ENCODE data around the gene PANK3. TPM values are rescaled to one million over a fixed set of nuclear protein-coding genes. Genes with fewer than 3 reads are reported as not detected.
"Not testable (repeated sequence)": the region's sequence is repeated elsewhere in the genome, so short reads cannot be mapped to it uniquely, and the experiment has no call there.

PANK3 gene
- total RNA-seq, 6 experiments from 2014 or later = 29.3 to 44.7 (median 33.3) TPM

DNA sequence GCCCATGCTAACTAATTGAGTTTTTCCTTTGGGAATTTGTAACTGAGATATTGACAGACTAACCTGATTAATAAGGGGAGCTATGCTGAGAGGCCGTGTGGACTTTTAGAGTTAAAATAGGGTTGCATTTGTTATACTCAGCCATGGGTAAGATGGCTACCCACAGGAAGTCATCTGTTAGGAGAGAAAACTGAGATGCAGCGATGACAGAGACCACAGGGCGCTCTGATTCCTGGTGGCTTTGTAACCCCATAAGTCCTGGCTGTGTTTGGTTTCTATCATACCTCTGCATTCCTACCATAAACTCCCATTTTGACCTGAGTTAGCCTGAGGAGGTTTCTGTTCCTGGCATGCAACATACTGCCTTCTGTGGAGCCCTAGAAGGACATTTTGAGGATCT, 19.5 kb upstream of the PANK3 start:
- no peak overlapping the region for H3K27ac Mint-ChIP-seq
- H3K4me3 Mint-ChIP-seq = no peak overlapping the region
- H3K36me3 Mint-ChIP-seq (ENCODE audit: low read depth) = no peaks in the 10 kb centered on the region
- TF ChIP-seq, protein P1, sequence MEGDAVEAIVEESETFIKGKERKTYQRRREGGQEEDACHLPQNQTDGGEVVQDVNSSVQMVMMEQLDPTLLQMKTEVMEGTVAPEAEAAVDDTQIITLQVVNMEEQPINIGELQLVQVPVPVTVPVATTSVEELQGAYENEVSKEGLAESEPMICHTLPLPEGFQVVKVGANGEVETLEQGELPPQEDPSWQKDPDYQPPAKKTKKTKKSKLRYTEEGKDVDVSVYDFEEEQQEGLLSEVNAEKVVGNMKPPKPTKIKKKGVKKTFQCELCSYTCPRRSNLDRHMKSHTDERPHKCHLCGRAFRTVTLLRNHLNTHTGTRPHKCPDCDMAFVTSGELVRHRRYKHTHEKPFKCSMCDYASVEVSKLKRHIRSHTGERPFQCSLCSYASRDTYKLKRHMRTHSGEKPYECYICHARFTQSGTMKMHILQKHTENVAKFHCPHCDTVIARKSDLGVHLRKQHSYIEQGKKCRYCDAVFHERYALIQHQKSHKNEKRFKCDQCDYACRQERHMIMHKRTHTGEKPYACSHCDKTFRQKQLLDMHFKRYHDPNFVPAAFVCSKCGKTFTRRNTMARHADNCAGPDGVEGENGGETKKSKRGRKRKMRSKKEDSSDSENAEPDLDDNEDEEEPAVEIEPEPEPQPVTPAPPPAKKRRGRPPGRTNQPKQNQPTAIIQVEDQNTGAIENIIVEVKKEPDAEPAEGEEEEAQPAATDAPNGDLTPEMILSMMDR (IDR thresholded peaks at IDR 0.05) = no peak
- no peak for DNase-seq
- H3K27me3 Mint-ChIP-seq (ENCODE audit: insufficient read depth) = peaks cover 13% of the 10 kb centered on the region
- peaks cover 2% of the 10 kb centered on the region; the same call in 1 of the 2 replicates for H3K4me1 Mint-ChIP-seq (ENCODE audit: low read depth)
- no peaks in the 10 kb centered on the region for H3K9me3 Mint-ChIP-seq

DNA sequence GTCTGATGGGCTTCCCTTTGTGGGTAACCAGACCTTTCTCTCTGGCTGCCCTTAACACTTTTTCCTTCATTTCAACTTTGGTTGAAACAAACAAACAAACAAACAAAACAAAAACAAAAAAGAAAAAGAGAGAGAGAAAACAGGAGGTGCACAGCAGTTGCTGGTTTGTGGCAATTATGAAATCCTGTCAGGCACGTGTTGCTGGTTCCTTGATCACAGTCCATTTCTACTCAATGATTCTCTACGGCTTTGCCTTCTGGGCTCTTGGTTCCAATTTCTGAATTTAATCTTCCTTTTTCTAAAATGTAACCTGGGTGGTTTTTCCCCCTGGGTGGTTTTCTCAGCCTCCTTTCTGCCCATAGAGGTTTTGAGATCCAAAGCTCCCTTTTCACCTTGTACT, 17.8 kb upstream of the PANK3 start:
- Mint-ChIP-seq H3K27me3 (ENCODE audit: insufficient read depth) (peaks cover 13% of the 10 kb centered on the region), H3K27ac (no peak overlapping the region), H3K4me1 (ENCODE audit: low read depth) (no peaks in the 10 kb centered on the region), H3K9me3 (no peaks in the 10 kb centered on the region), H3K36me3 (ENCODE audit: low read depth) (no peaks in the 10 kb centered on the region), H3K4me3 (no peak overlapping the region)
- DNase-seq = no peak
- TF ChIP-seq, protein P1 (IDR thresholded peaks at IDR 0.05) = no peak

DNA sequence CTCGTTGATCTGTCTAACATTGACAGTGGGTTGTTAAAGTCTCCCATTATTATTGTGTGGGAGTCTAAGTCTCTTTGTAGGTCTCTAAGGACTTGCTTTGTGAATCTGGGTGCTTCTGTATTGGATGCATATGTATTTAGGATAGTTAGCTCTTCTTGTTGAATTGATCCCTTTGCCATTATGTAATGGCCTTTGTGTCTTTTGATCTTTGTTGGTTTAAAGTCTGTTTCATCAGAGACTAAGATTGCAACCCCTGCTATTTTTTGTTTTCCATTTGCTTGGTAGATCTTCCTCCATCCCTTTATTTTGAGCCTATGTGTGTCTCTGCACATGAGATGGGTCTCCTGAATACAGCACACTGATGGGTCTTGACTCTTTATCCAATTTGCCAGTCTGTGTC, 17.0 kb upstream of the PANK3 start:
- not testable (repeated sequence) for H3K4me3 Mint-ChIP-seq; H3K9me3 Mint-ChIP-seq; DNase-seq; H3K4me1 Mint-ChIP-seq (ENCODE audit: low read depth); H3K27ac Mint-ChIP-seq; H3K36me3 Mint-ChIP-seq (ENCODE audit: low read depth)
- peaks cover 13% of the 10 kb centered on the region for H3K27me3 Mint-ChIP-seq (ENCODE audit: insufficient read depth)

DNA sequence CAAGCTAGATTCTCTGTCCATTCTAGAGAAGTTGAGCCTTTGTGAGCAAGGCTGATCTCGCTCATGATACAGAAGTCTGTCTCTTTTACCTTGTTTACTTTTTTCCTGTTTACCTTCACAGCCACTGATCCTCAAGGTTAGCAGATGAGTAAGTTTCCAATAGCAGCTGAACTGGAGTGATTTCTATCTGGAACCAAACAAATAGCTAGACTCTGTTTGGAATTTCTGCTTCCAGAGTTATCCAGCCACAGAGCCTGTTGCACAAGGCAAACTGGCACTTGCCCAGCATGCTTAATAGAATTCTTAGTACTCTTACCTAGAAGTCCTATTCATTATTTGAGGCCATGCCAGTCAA, 12.8 kb upstream of the PANK3 start:
- Mint-ChIP-seq H3K9me3 (no peaks in the 10 kb centered on the region), H3K36me3 (ENCODE audit: low read depth) (no peaks in the 10 kb centered on the region), H3K4me1 (ENCODE audit: low read depth) (no peaks in the 10 kb centered on the region), H3K27ac (no peak overlapping the region), H3K4me3 (no peak overlapping the region), H3K27me3 (ENCODE audit: insufficient read depth) (peaks cover 19% of the 10 kb centered on the region)
- TF ChIP-seq, protein P1 (IDR thresholded peaks at IDR 0.05) = no peak
- peak; percentile 15 for DNase-seq

DNA sequence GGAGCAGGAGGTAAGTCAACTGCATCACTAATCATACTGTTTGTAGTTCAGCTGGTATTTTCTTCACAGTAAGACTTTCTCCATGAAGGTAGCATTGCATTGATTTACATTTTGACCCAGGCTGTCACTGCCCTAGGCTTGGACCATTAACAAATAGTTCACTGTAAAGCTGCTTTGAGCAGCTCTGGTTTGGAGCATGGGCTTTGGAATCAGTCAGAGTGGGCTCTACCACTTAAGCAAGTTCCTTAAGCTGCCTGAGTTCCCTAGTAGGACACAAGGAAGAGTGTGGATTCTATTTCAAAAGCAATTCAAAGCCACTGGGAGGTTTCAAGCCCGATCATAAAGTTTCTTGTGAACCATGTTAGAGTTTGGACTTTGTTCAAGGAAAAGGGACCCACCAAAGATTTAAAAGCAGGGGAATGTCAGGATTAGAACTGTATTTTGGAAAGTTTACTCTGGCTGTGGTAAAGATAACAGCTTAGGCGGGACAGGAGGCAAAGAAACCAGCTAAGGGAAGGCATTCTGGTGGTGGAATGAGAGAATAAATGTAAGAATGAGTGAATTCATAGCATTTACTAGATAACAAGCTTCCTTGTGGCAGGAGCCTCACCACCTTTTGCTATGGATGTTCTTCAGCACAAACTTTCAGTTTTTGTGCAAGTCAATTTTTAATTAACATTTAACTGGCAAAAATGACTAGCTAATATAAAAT, 12.3 kb upstream of the PANK3 start:
- TF ChIP-seq, protein P1 (IDR thresholded peaks at IDR 0.05) = no peak
- Mint-ChIP-seq H3K9me3 (no peaks in the 10 kb centered on the region), H3K4me1 (ENCODE audit: low read depth) (no peaks in the 10 kb centered on the region), H3K27me3 (ENCODE audit: insufficient read depth) (peaks cover 16% of the 10 kb centered on the region), H3K4me3 (no peak overlapping the region), H3K27ac (no peak overlapping the region), H3K36me3 (ENCODE audit: low read depth) (no peaks in the 10 kb centered on the region)
- DNase-seq = no peak

DNA sequence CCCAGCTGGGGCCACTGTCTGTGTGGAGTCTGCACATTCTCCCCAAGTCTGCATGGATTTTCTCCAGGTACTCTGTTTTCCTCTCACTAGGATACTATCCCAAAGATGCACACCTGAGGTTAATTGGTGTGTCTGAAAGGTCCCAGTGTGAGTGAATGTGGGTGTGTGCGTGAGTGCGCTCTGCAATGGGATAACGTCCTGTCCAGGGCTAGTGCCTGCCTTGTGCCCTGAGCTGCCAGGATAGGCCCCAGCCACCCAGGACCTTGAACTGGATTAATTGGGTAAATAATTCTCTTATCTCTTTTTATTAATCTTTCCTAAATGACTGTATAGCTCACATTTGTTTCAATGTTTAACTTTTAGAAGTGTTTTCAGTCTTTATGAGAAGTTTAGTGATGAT, 11.5 kb upstream of the PANK3 start:
- TF ChIP-seq, protein P1 (IDR thresholded peaks at IDR 0.05) = no peak
- no peaks in the 10 kb centered on the region for H3K9me3 Mint-ChIP-seq
- H3K36me3 Mint-ChIP-seq (ENCODE audit: low read depth) = no peaks in the 10 kb centered on the region
- DNase-seq = no peak
- H3K4me1 Mint-ChIP-seq (ENCODE audit: low read depth) = no peaks in the 10 kb centered on the region
- H3K27ac Mint-ChIP-seq = no peak overlapping the region
- peaks cover 19% of the 10 kb centered on the region for H3K27me3 Mint-ChIP-seq (ENCODE audit: insufficient read depth)
- no peak overlapping the region for H3K4me3 Mint-ChIP-seq

All from HFFc6 (cell line).